Cerebellar nuclear complex (tissue), 1 donor: Measurements from ENCODE around the gene TMBIM6.
A peak's percentile ranks its signal among the peaks of the same experiment; 100 is the strongest.
"Not testable (repeated sequence)": the region's sequence is repeated elsewhere in the genome, so short reads cannot be mapped to it uniquely, and the experiment has no call there.

ENCODE experiments used
- DNase-seq, 2 experiments: peaks; one replicate each; lab custom pipeline; 2025; lab: John Stamatoyannopoulos, UW

TMBIM6 gene, protein sequence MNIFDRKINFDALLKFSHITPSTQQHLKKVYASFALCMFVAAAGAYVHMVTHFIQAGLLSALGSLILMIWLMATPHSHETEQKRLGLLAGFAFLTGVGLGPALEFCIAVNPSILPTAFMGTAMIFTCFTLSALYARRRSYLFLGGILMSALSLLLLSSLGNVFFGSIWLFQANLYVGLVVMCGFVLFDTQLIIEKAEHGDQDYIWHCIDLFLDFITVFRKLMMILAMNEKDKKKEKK

DNA sequence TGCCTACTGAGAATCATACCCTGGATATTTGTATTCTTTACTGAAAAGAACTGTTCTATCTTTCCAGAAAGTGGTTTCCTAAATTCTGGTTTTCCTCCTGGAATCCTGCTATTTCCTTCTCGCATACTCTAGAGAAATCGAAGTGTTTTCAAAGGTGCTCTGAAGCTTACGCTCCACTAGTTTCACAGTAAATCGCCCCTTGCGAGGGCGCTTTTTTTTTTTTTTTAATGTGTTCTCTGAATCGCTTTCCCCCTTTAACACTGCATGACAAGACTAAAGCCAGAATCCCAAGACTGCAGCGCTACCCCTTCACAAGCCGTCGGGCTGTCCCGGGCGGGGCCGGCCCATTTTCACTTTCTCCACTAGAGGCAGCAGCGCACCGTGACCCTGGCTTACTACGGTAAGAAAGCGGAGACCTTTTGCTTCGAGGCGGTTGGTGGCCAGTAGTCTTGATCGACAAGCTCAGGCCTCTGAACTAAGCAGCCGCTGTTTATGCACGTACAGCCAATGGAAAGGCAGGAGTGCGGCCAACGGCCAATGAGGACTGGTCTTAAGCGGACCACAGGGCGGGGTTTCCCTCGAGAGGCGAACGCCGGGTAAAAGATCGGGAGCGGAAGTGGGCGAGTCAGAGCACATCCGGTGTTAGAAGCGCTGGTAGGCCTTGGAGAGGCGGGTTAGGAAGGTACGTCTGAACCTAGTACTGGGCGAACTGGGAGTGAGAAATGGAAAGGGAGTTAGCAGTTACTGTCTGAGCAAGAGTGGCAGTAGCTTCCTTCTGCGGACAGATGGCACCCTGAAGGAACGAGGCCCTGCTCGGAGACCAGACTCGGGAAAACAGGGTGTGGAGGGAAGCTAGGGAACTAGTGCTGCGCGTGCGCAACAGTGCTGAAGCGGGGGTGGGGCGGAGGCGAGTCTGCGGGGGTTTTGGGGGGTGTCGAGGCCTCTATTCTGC, at the start of gene TMBIM6:
TSS of gene TMBIM6 (plus strand) at position 628 of the 952 bp plus-strand sequence. CDS start 10,937 bp downstream, outside the sequence.
- peak; percentile 98 to 100 for DNase-seq

DNA sequence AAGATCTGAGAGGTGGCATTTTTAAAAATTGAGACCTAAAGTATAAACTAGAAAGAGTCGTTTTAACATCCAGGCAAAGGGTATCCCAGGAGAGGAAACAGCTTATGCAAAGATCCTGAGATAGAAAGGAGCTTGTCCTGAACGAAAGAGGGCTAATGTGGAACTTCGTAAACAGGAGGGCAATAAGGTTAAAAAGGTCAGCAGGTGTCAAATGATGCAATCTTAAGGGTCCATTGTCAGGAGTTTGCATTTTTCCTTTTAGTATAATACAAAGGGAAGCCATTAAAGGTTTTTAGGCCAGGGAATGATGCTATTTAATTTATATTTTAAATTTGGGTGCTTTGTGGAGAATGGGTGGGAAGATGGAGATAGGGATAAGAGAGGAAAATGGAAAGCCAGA, 48.5 kb upstream of the TMBIM6 start:
- DNase-seq = no peak

DNA sequence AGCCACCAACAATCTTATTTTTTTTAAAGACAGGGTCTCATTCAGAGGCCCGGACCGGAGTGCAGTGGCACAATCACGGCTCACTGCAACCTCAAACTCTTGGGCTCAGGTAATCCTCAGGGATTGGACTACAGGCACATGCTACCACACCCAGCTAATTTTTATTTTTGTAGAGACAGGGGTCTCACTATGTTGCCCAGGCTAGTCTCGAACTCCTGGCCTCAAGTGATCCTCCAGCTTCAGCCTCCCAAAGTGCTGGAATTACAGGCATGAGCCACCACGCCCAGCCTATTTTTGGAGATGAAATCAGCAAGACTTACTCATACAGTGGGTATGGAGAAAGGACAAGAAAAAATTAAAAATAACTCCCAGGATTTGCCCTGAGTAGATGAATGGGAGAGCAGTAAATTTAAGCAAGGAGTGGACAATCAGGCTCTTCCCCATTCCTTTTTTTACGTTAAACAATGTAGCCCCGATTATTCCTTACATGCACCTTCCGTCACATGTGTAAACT, 47.4 kb upstream of the TMBIM6 start:
- DNase-seq = no peak

DNA sequence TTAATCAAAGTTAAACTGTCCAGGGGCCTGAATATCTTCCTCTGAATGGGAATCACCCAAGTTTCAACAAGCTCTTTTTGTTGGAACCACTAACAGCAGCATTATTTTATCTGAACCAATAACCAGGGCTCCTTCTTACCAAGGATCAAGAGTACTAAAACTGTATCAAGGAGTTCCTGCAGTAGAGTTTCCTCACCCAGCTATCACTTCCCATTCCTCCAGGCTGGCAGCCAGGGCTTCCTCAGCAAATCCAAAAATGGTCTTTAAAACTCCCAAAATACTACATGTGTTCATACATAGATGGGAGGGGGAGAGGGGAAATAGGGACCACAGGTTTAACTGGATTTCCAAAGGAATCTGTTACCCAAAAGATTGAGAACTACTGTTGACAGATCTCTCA, 44.6 kb upstream of the TMBIM6 start:
- no peak for DNase-seq

DNA sequence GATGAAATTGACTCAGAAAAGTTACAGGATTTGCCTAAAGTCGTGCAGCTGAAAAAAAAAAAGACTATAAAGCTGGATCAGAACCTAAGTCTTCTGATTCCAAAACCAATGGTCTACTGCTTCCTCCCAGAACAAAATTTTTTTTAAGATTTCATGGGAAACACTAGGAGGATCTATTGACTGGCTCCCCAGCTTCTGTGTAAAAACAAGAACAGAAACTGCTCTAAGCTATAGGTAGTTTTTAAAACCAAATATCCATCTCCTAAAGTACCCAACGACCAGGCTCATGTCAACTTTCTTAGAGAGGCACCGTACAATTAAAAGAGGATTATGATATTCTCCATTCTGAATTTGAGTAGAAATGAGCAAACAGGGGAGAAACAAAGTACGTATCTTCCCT, 43.5 kb upstream of the TMBIM6 start:
- no peak for DNase-seq

DNA sequence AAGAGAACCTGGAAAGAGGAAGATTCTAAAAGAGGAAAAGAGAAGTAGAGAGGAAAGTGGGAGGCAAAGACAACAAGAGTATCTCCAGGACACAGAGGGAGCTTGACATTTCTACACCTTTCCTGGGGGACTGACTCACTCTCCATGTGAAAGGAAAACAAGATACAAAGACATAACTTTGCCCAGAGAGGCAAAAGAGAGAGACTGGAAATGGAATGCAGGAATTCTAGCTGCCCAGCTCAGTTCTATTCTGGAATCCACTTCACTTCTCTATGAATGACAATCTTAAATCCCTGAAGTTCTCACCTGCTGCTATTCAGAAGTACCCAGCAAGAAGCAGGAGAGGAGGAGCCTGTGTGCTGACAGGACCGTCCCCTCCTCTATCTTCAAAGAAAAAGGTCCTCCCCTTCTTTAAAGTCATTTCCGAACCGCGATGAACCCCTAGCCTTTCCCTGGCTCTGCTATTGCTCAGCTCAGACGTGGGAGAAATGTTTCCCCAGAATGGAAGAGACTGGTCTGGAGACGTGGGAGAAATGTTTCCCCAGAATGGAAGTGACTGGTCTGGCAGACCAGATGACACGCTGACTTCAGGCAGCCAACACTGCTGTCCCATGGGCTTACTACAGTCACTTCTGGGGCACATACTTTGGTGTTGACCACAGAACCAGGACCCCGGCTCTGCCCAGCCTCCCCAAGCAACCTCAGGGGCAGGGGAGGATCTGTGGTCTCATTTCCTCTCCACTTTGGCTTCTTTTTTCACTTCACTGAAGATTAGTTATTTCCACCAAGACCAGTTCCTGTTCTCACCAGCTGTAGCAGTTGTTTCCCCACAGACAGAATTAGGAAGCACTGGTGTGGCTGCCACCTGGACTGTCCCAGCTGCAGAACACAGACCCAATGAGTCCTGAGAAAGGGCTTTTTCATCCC, 42.5 kb upstream of the TMBIM6 start:
- DNase-seq = no peak

DNA sequence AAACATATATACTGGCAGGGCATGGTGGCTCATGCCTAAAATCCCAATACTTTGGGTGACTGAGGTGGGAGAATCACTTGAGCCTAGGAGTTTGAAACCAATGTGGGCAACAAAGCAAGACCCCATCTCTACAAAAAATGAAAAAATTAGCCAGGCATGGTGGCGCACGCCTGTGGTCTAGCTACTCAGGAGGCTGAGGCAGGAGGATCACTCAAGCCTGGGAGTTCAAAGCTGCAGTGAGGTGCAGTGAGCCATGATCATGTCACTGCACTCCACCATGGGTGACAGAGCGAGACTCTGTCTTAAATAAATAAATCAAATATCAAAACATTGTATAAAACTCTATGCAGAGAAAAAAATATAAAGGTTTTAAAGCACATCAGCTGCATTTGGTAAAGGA, 39.3 kb upstream of the TMBIM6 start:
- DNase-seq = no peak

DNA sequence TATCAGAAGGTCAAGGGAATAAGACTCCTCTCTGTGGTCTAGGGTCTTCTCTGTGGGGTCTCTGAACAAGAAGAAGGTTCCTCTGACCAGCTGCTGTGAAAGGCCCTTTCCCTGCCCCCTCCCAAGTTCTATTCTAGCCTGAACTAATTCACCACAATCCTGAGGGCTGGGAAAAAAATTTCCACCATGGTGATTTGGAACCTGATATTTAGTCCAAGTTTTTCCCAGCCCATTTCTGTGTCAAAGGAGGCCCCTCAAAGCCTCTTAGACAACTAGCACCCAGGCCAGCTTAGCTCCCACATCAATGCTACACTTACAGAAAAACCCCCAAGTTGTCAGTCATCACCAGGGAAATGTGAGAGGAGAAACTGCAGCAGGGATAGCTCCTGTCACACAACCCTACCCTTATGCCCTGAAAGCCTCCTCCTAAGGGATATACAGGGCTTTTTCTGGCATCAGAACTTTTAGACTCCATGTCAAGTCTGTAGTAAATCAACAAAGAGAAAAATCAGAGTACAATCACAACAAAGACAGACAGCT, 38.6 kb upstream of the TMBIM6 start:
- no peak for DNase-seq

DNA sequence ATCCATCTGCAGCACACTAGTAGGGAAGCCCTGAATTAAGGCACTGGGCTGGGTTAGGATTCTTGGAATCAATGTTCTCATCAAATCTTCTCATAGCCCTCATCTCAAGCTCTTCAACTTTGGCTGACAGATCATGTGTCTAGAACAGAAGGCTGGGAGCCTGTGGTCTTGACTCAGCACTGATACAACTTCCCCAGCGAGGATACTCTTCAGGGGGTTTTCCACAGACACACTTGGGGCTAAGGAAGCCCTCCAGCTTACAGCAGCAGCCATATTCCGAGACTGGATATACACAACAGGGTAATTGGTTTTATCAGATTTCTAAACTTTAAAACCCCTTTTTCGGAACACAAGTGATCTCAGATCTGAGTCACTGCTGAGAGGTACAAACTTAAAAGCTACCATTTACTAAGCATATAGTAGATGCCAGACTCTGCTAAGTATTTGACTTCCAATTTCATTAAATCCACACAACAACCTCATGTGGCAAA, 37.7 kb upstream of the TMBIM6 start:
- no peak for DNase-seq

DNA sequence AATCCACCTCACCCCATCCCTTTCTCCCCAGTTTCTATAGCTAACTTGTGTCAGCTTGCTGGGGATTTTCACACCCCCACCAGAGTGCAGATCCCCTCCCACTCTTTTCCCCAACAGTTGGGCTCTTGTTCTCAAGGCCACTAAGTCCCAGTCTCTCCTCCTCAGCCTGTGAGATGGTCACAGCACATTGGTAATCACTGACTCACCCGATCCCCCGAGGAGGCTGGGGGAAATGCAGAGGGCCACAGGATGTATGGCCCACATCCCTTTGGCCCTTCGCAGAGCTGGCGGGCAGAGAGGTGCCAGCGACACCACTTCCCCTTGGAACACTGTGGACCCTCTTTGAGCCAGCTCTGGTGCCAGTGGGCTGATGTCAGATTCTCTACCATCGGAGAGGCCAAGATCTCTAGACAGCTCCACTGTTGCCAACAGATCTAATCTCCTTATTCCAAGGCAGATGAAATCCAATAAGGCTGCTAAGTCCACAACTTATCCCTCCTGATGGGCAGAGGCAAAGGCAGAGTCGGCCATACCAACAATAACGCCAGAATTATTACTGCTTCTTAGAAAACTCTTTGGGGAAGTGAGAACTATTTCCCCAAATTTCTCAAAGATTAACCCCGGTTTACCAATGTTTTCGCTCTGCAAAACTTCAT, 35.8 kb upstream of the TMBIM6 start:
- DNase-seq = no peak

DNA sequence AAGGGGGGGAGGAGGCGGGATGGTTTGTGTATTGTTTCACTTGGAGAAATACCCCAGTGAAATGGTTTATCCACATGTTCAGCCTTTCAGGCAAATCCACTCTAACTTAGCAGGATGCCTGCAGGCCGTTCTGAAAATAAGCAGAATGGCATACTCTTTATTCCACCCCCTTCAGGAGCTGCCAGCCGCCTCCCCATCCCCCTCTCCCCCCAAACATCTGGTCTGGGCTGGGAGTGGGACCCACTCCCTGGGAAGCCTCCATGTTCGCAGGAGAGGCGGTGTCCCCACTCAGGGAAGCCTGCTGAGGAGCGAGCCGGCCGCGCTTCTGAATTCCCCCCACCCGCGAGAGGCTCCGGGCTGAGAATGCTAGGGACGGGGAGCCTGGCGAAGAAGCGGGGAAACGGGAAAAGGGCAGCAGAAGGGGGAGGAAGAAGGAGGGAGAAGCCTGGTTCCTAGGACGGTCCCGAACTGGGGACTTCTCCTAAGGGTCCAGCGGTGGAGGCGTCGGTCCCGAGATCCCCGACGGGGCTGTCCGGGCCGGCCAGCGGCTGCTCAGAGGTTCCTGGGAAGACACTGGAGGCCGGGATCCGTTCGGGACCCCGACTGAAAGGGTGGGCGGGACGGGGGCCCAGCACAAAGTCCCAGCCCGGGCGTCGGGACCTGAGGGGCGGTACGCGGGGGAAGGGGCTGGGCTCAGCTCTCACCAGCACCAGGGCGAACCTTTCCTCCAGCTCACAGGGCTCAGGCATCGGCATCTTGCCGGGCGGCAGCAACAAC, 34.8 kb upstream of the TMBIM6 start:
- DNase-seq = no peak

DNA sequence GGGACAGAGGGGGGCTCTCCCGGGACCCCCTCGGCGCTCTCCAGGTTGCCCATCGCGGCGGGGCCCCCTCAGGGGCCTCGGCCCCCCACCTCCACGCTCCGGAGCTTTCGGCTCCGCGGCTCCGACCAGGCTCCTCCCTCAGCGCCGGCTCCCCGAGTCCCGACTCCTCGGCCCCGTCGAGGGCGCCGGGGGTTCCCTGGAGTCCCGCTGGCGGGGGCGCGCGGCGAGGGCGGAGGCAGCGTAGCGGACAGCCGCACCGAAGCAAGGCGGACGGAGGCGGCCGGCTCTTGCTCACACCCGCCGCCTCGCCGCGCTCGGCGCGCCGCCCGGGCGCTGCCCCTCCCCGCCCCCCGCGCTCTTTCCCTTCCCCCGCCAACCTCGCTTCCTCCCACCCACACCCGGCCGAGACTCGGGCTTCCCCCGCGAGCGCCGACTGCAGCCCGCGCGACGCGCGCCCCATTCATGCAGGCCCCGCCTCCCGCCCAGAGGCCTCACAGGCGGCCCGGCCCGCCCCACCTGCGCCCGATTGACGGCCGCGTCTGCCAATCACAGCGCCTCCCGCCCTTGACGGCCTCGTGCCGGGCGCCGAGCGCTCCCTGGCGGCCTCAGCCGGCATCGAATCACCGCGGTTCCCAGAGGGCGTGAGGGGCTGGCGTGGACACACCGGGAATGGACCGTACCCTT, 34.1 kb upstream of the TMBIM6 start, which contains the start of gene FMNL3:
TSS of gene FMNL3 (minus strand) at position 278 of the 684 bp plus-strand sequence. CDS start at position 53, 225 bp downstream.
- peak; percentile 71 to 83 for DNase-seq

DNA sequence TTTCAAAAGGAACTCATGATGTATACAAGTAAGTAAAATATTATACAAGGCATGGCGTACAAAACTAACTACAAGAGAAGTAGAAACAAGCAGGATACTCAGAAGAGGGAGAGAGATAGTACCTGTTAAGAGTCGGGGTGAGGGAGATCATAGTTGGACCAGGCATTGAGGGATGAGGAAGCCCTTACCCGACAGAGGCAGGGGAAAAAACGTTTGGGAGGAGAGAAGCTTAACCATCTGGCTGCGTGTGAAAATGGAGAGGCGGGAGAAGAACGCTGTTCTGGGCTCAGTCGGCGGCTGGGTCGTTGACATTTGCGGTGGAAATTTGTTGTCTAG, 33.6 kb upstream of the TMBIM6 start:
- DNase-seq = no peak

DNA sequence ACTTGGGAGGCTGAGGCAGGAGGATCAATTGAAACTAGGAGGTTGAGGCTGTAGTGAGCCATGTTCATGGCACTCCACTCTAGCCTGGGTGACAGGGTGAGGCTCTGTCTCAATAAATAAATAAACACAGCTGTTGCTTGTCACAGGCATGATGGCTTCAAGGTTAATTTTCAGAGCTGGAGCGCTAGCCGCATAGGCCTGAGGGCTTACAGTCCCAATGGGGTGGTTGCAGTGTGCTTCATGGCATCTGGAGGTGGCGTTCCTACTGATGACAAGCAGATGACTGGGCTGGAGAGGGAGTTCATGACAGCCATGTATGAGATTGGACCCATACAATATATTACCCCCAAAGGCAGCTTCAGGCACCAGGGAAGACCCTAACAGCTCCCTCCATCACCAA, 32.5 kb upstream of the TMBIM6 start:
- DNase-seq = no peak

DNA sequence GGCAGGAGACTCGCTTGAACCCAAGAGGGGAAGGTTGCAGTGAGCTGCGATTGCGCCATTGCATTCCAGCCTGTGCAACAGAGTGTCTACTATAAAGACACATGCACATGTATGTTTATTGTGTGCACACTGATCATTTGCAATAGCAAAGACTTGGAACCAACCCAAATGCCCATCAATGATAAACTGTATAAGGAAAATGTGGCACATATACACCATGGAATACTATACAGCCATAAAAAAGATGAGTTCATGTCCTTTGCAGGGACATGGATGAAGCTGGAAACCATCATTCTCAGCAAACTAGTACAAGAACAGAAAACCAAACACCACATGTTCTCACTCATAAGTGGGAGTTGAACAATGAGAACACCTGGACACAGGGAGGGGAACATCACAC, 27.4 kb upstream of the TMBIM6 start:
- DNase-seq = not testable (repeated sequence)

DNA sequence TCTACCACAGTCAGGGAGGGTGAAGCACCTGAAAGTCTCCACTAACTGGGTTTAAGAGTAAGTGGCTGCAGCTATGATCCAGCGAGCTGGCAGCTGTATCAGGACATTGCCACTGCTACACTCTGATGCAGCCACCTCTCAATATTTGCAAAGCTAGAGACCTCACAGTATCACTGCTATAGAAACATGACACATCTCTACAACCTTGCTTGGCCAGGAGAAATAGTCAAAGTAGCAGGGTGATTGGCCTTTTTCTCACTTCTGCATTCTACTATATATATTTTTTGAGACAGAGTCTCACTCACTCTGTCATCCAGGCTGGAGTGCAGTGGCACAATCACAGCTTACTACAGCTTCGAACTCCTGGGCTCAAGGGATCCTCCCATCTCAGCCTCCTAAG, 24.8 kb upstream of the TMBIM6 start:
- no peak for DNase-seq

DNA sequence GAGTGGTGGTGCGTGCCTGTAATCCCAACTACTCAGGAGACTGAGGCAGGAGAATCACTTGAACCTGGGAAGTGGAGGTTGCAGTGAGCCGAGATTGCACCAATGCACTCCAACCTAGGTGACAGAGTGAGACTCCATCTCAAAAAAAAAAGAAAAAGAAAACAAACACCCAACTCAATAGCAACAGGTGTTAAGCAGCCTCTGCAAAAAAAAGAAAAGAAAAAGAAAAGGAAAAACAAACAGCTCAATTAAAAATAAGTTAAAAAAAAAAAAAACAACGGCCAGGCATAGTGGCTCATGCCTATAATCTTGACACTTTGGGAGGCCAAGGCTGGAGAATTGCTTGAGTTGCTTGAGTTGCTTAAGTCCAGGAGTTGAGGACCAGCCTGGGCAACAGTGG, 23.6 kb upstream of the TMBIM6 start:
- DNase-seq = not testable (repeated sequence)

DNA sequence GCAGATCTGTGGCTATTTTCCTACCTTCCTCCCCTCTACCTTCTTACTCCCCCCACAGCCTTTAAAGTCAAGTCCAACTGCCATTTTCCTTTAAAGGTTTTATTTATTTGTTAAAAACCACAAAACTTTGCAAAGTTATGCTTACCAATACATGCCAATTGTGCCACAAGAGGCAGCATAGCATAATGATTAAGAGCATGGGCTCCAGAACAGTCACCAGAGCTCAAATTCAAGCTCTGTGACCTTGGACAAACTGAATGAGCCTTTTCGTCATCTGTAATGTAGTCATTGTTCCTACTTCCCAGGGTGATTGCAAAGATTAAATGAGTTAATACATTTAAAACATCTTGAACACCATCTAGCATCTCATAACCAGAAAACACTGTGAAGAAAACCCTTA, 21.1 kb upstream of the TMBIM6 start:
- no peak for DNase-seq

DNA sequence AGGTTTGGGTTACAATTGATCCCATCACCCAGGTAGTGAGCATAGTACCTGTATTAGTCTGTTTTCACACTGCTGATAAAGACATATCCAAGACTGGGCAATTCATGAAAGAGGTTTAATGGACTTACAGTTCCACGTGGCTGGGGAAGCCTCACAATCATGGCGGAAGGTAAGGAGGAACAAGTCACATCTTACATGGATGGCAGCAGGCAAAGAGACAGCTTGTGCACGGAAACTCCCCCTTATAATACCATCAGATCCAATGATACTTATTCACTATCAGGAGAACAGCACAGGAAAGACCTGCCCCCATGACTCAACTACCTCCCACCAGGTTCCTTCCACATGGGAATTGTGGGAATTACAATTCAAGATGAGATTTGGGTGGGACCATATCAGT, 20.0 kb upstream of the TMBIM6 start:
- DNase-seq = not testable (repeated sequence)

DNA sequence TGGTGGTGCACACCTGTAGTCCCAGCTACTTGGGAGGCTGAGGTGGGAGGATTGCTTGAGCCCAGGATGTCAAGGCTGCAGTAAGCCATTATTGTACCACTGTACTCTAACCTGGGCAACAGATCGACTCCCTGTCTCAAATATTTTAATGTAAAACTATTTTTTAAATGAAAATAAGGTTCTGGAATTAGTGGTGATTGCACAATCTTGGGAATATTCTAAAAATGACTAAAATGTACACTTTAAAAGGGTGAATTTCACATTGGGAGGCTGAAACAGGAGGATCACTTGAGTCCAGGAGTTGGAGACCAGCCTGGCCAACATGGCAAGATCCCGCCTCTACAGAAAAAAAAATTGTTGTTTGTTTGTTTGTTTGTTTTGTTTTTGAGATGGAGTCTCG, 12.9 kb upstream of the TMBIM6 start:
- no peak for DNase-seq
